ENCODE data around the gene SSTR5. TPM values are rescaled to one million over a fixed set of nuclear protein-coding genes. Genes with fewer than 3 reads are reported as not detected.

The SSTR5 gene
- total RNA-seq, 3 donors from 2014 or later (not counting 1 experiment from before 2014, with no cell fraction given) = not detected

GRCh38 chr16:1058216-1058615, 14.3 kb upstream of the SSTR5 start:
- Histone ChIP-seq H3K27ac (ENCODE audit: low read length) (no peak overlapping the region), H3K36me3 (ENCODE audit: control insufficient read depth, insufficient read depth, low read length) (no peaks in the 10 kb centered on the region), H3K4me1 (ENCODE audit: control insufficient read depth, insufficient read depth, low read length) (no peaks in the 10 kb centered on the region), H3K9me3 (ENCODE audit: control insufficient read depth, insufficient read depth, low read length) (peaks cover 6% of the 10 kb centered on the region), H3K4me3 (ENCODE audit: low read length) (no peak overlapping the region), H3K27me3 (ENCODE audit: control insufficient read depth, insufficient read depth, low read length) (peaks cover 2% of the 10 kb centered on the region)
- Mint-ChIP-seq H3K4me3 (no peak overlapping the region), H3K36me3 (no peaks in the 10 kb centered on the region), H3K9me3 (peaks cover 0 to 3% of the 10 kb centered on the region in 2 donors), H3K27me3 (ENCODE audit: low read depth in 2 of 2) (no peaks in the 10 kb centered on the region), H3K4me1 (peaks cover 0 to 5% of the 10 kb centered on the region in 2 donors), H3K27ac (no peak overlapping the region)
- TF ChIP-seq CTCF (IDR thresholded peaks at IDR 0.05) = no peak
- WGBS (ENCODE audit: insufficient coverage) = 64% methylated on average over 13 of the region's 14 CpGs
- DNase-seq = no peak
- ATAC-seq = no peak
- intact Hi-C loops (cut with micrococcal nuclease) = loop anchor here (10.0 kb wide), 1 partner anchor 343 kb away; the partner anchor contains the start of gene METRN

GRCh38 chr16:1059310-1059709, 13.2 kb upstream of the SSTR5 start:
- Histone ChIP-seq H3K27ac (ENCODE audit: low read length) (no peak overlapping the region), H3K4me1 (ENCODE audit: control insufficient read depth, insufficient read depth, low read length) (no peaks in the 10 kb centered on the region), H3K36me3 (ENCODE audit: control insufficient read depth, insufficient read depth, low read length) (no peaks in the 10 kb centered on the region), H3K9me3 (ENCODE audit: control insufficient read depth, insufficient read depth, low read length) (peaks cover 6% of the 10 kb centered on the region), H3K27me3 (ENCODE audit: control insufficient read depth, insufficient read depth, low read length) (peaks cover 2% of the 10 kb centered on the region), H3K4me3 (ENCODE audit: low read length) (no peak overlapping the region)
- H3K4me1 Mint-ChIP-seq = peaks cover 0 to 5% of the 10 kb centered on the region in 2 donors
- no peak overlapping the region for H3K4me3 Mint-ChIP-seq
- H3K9me3 Mint-ChIP-seq = peaks cover 0 to 3% of the 10 kb centered on the region in 2 donors
- no peak overlapping the region for H3K27ac Mint-ChIP-seq
- no peak for ATAC-seq
- H3K36me3 Mint-ChIP-seq = no peaks in the 10 kb centered on the region
- TF ChIP-seq CTCF (IDR thresholded peaks at IDR 0.05) = no peak
- intact Hi-C loops (cut with micrococcal nuclease) = loop anchor here (10.0 kb wide), 1 partner anchor 345 kb away; the partner anchor contains the start of gene METRN
- 87% methylated on average over 2 of the region's 3 CpGs for WGBS (ENCODE audit: insufficient coverage)
- DNase-seq = no peak
- no peaks in the 10 kb centered on the region for H3K27me3 Mint-ChIP-seq (ENCODE audit: low read depth in 2 of 2)

GRCh38 chr16:1060416-1061340, 11.9 kb upstream of the SSTR5 start:
- Mint-ChIP-seq H3K4me1 (no peaks in the 10 kb centered on the region), H3K36me3 (no peaks in the 10 kb centered on the region), H3K4me3 (no peak overlapping the region), H3K27me3 (ENCODE audit: low read depth in 2 of 2) (peaks cover 0 to 10% of the 10 kb centered on the region in 2 donors), H3K9me3 (peaks cover 0 to 3% of the 10 kb centered on the region in 2 donors), H3K27ac (no peak overlapping the region)
- Histone ChIP-seq H3K36me3 (ENCODE audit: control insufficient read depth, insufficient read depth, low read length) (no peaks in the 10 kb centered on the region), H3K27ac (ENCODE audit: low read length) (no peak overlapping the region), H3K9me3 (ENCODE audit: control insufficient read depth, insufficient read depth, low read length) (peaks cover 6% of the 10 kb centered on the region), H3K27me3 (ENCODE audit: control insufficient read depth, insufficient read depth, low read length) (peaks cover 2% of the 10 kb centered on the region), H3K4me1 (ENCODE audit: control insufficient read depth, insufficient read depth, low read length) (no peaks in the 10 kb centered on the region), H3K4me3 (ENCODE audit: low read length) (no peak overlapping the region)
- ATAC-seq = no peak
- TF ChIP-seq CTCF (IDR thresholded peaks at IDR 0.05) = no peak
- DNase-seq = no peak
- 84% methylated on average over 37 of the region's 42 CpGs for WGBS (ENCODE audit: insufficient coverage)
- intact Hi-C loops (cut with micrococcal nuclease) = no loop called here

Measured in natural killer cell (primary cell).